ENCODE results near the gene SSMEM1. TPM values are rescaled to one million over a fixed set of nuclear protein-coding genes. Genes with fewer than 3 reads are reported as not detected.
"Not testable (repeated sequence)": the region's sequence is repeated elsewhere in the genome, so short reads cannot be mapped to it uniquely, and the experiment has no call there.

Gene SSMEM1
- total RNA-seq, 1 donor from 2014 or later: not detected

DNA sequence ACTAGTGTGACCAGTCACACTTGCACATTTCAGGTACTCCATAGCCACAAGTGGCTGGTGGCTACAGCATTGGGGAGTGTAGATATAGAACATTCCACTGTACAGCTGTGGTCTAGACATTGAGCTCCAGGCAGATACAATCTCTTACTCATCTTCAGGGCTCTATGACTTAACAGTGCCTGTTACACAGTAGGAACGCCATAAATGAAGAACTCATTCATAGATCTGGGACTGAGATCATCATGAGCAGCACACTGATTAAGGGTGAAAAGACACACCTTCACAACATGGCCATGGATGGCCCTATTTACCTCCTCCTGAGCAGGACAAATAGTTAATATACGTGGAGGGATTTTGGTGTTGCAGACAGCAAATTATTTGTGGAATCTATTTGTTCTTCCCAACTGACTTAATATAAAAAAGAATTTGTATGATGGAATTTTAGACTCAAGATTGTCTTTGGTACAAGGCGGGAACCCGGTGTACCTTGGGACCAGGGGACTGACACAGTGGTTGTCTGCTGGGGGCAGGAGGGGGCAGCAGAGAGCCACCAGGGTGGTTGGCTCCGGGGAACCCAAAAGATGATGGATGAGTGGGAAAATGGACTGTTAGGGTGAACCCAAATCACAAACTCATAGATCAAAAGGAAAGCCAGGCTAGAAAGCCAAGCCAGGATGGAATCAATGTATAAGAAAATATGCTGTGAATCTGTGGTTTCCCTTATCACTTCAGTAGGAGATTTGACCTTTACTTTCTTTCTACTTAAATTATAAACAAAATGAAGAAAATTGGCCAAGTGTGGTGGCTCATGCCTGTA lies 34.7 kb downstream of the SSMEM1 start:
- DNase-seq (ENCODE audit: low spot score in 2 of 2) (no peak), FAIRE-seq (no peak)

DNA sequence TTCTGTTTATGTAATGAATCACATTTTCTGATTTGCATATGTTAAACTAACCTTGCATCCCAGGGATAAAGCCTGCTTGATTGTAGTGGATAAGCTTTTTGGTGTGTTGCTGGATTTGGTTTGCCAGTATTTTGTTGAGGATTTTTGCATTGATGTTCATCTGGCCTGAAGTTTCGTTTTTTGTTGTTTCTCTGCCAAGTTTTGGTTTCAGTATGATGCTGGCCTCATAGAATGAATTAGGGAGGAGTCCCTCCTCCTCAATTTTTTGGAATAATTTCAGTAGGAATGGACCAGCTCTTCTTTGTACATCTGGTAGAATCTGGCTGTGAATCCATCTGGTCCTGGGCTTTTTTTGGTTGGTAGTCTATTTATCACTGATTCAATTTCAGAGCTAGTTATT lies 35.8 kb downstream of the SSMEM1 start:
- FAIRE-seq; DNase-seq (ENCODE audit: low spot score in 2 of 2): not testable (repeated sequence)

DNA sequence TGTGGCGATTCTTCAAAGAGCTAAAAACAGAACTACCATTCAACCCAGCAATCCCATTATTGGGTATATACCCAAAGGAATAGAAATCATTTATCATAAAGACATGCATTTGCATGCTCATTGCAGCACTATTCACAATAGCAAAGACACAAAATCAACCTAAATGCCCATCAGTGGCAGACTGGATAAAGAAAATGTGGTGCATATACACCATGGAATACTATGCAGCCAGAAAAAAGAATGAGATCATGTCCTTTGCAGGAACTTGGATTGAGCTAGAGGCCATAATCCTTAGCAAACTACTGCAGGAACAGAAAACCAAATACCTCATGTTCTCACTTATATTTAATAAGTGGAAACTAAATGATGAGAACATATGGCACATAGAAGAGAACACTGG lies 38.8 kb downstream of the SSMEM1 start:
- not testable (repeated sequence) for DNase-seq (ENCODE audit: low spot score in 2 of 2); FAIRE-seq

DNA sequence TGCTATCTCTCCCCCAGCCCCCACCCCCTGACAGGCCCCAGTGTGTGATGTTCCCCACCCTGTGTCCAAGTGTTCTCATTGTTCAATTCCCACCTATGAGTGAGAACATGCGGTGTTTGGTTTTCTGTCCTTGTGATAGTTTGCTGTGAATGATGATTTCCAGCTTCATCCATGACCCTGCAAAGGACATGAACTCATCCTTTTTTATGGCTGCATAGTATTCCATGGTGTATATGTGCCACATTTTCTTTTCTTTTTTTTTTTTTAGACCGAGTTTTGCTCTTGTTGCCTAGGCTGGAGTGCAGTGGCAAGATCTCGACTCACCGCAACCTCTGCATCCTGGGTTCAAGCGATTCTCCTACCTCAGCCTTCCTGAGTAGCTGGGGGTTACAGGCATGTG lies 41.2 kb downstream of the SSMEM1 start:
- FAIRE-seq; DNase-seq (ENCODE audit: low spot score in 2 of 2): not testable (repeated sequence)

DNA sequence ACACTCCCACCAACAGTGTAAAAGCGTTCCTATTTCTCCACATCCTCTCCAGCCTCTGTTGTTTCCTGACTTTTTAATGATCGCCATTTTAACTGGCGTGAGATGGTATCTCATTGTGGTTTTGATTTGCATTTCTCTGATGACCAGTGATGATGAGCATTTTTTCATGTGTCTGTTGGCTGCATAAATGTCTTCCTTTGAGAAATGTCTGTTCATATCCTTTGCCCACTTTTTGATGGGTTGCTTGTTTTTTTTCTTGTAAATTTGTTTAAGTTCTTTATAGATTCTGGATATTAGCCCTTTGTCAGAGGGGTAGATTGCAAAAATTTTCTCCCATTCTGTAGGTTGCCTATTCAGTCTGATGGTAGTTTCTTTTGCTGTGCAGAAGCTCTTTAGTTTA lies 42.0 kb downstream of the SSMEM1 start:
- FAIRE-seq; DNase-seq (ENCODE audit: low spot score in 2 of 2): not testable (repeated sequence)

DNA sequence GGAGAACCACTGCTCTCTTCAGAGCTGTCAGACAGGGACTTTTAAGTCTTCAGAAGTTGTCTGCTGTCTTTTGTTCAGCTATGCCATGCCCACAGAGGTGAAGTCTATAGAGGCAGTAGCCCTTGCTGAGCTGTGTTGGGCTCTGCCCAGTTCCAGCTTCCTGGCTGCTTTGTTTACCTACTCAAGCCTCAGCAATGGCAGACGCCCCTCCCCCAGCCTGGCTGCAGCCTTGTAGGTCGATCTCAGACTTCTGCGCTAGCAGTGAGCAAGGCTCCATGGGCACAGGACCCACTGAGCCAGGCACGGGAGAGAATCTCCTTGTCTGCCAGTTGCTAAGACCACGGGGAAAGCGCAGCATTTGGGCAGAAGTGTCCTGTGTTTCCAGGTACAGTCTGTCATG lies 46.9 kb downstream of the SSMEM1 start:
- FAIRE-seq (no peak), DNase-seq (ENCODE audit: low spot score in 2 of 2) (no peak)

DNA sequence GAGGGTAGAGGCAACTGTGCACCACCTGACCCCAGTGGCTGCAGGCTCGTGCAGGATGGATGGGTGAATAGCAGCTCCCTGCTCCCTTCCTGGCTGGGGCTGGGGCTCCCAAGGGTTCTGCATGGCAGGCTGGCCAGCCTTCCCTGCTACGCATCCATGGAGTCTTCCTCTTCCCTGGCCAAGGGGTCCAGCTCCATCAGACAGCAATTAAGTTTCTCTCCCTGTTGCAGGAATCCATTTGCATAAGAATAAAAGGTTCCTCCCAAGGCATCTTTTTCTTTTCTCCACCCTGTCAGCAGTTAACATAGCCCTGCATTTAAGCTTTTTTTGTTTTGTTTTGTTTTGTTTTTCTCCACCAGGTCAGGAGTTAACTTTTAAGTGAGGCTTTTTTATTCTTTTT lies 49.0 kb downstream of the SSMEM1 start:
- DNase-seq (ENCODE audit: low spot score in 2 of 2) (no peak), FAIRE-seq (no peak)

DNA sequence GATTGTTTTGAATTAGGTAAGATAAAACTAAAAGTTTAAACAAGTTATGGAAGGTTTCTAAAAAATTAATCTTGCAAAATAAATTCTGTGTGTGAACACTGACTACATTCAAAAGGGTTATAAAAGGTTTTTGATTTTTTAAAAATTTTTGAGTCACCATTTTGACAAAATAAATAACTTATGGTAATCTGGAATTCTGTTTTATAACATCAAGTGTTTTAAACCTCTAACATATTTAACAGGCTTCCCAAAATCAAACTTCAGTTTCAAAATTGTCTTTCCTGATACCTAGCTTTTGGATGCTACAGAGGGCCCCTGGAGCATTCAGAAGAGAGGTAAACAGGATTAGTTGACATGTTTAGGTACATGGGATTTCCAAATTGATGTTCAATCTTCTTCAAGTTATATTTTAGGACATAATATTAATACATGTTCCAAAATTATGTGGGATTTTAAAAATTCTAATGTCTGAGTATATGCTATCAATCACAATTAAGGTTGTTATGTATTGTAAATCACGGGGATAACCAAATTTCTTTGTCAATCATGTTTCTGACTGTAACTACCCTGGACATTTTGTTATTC lies 50.9 kb downstream of the SSMEM1 start:
- no peak for FAIRE-seq
- no peak for DNase-seq (ENCODE audit: low spot score in 2 of 2)

DNA sequence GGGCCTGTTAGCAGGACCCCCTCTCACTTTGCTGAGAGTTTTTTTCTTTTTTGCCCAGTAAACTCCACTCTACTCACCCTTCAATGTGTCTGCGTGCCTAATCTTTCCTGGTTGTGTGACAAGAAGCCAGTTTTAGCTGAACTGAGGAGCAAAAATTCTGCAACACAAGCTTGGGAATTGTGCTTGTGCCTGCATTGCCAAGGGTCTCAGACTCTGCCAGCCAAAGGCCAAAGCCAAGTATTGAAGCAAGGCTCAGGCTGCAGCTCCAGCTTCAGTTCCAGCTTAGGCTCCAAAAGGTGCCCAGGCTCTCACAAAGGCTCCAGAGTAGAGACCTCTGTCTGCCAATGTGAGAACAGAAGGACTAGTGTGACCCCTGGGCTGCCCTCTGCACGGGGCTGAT lies 54.8 kb downstream of the SSMEM1 start:
- DNase-seq (ENCODE audit: low spot score in 2 of 2) (no peak), FAIRE-seq (no peak)

DNA sequence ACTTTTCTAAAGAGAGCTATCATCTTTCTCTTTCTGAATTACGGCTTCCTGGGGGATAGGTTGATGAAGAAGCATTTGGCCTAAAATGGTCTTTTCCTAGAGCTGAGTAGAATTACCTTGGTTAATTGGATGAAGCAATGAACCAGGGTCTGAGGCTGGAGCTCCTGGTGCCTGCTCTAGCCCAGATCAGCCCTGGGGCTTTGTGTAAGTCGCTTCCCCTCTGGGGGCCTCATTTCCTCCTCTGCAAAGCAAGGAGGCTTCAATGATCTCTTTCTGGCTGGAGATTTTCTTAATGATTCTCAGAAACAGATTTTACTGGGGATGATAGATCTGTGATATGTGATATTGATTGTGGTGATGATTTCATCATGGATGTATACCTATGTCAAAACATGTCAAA lies 55.5 kb downstream of the SSMEM1 start:
- no peak for DNase-seq (ENCODE audit: low spot score in 2 of 2)

More for the DNA sequence above, 55.5 kb downstream of the SSMEM1 start:
- FAIRE-seq: no peak

Other genes starting within 250 kb of the SSMEM1 start
- gene ZC3HC1, start 156.5 kb upstream of the SSMEM1 start, total RNA-seq: 16.3 TPM
- gene KLHDC10, start 137.3 kb upstream of the SSMEM1 start, total RNA-seq: 99.1 TPM
- 12.6 TPM for gene TMEM209, start 2.5 kb upstream of the SSMEM1 start, total RNA-seq
- gene CPA2, start 59.0 kb downstream of the SSMEM1 start, total RNA-seq: not detected
- under 0.01 TPM for gene CPA4, start 85.3 kb downstream of the SSMEM1 start, total RNA-seq
- not detected for gene CPA5, start 137.0 kb downstream of the SSMEM1 start, total RNA-seq
- gene CPA1, start 172.6 kb downstream of the SSMEM1 start, total RNA-seq: not detected
- gene CEP41, start 233.2 kb downstream of the SSMEM1 start, total RNA-seq: 11.4 TPM

Data from frontal cortex (tissue), 4 donors.